ENCODE measurements around the gene NTM.

Gene NTM

GRCh38 chr11:131889760-131890581, 519.6 kb downstream of the NTM start:
- H3K4me1 ChIP-seq (ENCODE audit: insufficient read depth, low read length, severe bottlenecking) = no peaks in the 10 kb centered on the region
- no peaks in the 10 kb centered on the region for H3K36me3 ChIP-seq (ENCODE audit: insufficient read depth, low read length)
- TF ChIP-seq EZH2 (IDR thresholded peaks at IDR 0.05; ENCODE audit: borderline replicate concordance, low read length) = no peak
- TF ChIP-seq, protein P1, sequence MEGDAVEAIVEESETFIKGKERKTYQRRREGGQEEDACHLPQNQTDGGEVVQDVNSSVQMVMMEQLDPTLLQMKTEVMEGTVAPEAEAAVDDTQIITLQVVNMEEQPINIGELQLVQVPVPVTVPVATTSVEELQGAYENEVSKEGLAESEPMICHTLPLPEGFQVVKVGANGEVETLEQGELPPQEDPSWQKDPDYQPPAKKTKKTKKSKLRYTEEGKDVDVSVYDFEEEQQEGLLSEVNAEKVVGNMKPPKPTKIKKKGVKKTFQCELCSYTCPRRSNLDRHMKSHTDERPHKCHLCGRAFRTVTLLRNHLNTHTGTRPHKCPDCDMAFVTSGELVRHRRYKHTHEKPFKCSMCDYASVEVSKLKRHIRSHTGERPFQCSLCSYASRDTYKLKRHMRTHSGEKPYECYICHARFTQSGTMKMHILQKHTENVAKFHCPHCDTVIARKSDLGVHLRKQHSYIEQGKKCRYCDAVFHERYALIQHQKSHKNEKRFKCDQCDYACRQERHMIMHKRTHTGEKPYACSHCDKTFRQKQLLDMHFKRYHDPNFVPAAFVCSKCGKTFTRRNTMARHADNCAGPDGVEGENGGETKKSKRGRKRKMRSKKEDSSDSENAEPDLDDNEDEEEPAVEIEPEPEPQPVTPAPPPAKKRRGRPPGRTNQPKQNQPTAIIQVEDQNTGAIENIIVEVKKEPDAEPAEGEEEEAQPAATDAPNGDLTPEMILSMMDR (IDR thresholded peaks at IDR 0.05; ENCODE audit: low read length) = no peak
- no peak overlapping the region for H3K27ac ChIP-seq (ENCODE audit: low read depth, low read length, poor library complexity, severe bottlenecking)
- no peaks in the 10 kb centered on the region for H3F3A ChIP-seq (ENCODE audit: insufficient read depth, low read length)
- no peaks in the 10 kb centered on the region for H4K20me1 ChIP-seq (ENCODE audit: insufficient read depth, low read length)
- no peaks in the 10 kb centered on the region for H3K9me2 ChIP-seq (ENCODE audit: low read depth, low read length)
- H3K9ac ChIP-seq (ENCODE audit: low read length) = no peak overlapping the region
- no peak overlapping the region for H3K4me2 ChIP-seq (ENCODE audit: low read length)
- no peaks in the 10 kb centered on the region for H3K27me3 ChIP-seq (ENCODE audit: insufficient read depth, low read length)
- no peaks in the 10 kb centered on the region for H3K79me2 ChIP-seq (ENCODE audit: insufficient read depth, low read length)
- H3K4me3 ChIP-seq (ENCODE audit: low read depth, low read length, poor library complexity, severe bottlenecking) = no peak overlapping the region
- H3K9me3 ChIP-seq (ENCODE audit: low read length) = no peaks in the 10 kb centered on the region
- no peak overlapping the region for H2AFZ ChIP-seq (ENCODE audit: low read length)

- Histone ChIP-seq H3K36me3 (ENCODE audit: insufficient read depth, low read length) (no peaks in the 10 kb centered on the region), H3F3A (ENCODE audit: insufficient read depth, low read length) (no peaks in the 10 kb centered on the region), H3K4me3 (ENCODE audit: low read depth, low read length, poor library complexity, severe bottlenecking) (no peak overlapping the region), H3K79me2 (ENCODE audit: insufficient read depth, low read length) (no peaks in the 10 kb centered on the region), H3K9me3 (ENCODE audit: low read length) (no peaks in the 10 kb centered on the region), H2AFZ (ENCODE audit: low read length) (no peak overlapping the region), H3K9ac (ENCODE audit: low read length) (no peak overlapping the region), H3K4me2 (ENCODE audit: low read length) (no peak overlapping the region), H3K4me1 (ENCODE audit: insufficient read depth, low read length, severe bottlenecking) (no peaks in the 10 kb centered on the region), H3K9me2 (ENCODE audit: low read depth, low read length) (no peaks in the 10 kb centered on the region), H3K27me3 (ENCODE audit: insufficient read depth, low read length) (no peaks in the 10 kb centered on the region), H4K20me1 (ENCODE audit: insufficient read depth, low read length) (no peaks in the 10 kb centered on the region), H3K27ac (ENCODE audit: low read depth, low read length, poor library complexity, severe bottlenecking) (no peak overlapping the region)
- no peak for TF ChIP-seq EZH2 (IDR thresholded peaks at IDR 0.05; ENCODE audit: borderline replicate concordance, low read length)
- TF ChIP-seq, protein P1 (IDR thresholded peaks at IDR 0.05; ENCODE audit: low read length) = no peak
These were observed 522.9 kb downstream of the NTM start for GRCh38 chr11:131893103-131893890.

- H3K9ac ChIP-seq (ENCODE audit: low read length) = no peak overlapping the region
- no peaks in the 10 kb centered on the region for H3K9me2 ChIP-seq (ENCODE audit: low read depth, low read length)
- no peaks in the 10 kb centered on the region for H3K36me3 ChIP-seq (ENCODE audit: insufficient read depth, low read length)
- no peak for TF ChIP-seq EZH2 (IDR thresholded peaks at IDR 0.05; ENCODE audit: borderline replicate concordance, low read length)
- TF ChIP-seq, protein P1 (IDR thresholded peaks at IDR 0.05; ENCODE audit: low read length) = no peak
- H3K27me3 ChIP-seq (ENCODE audit: insufficient read depth, low read length) = no peaks in the 10 kb centered on the region
- no peak overlapping the region for H2AFZ ChIP-seq (ENCODE audit: low read length)
- no peak overlapping the region for H3K4me3 ChIP-seq (ENCODE audit: low read depth, low read length, poor library complexity, severe bottlenecking)
- H3F3A ChIP-seq (ENCODE audit: insufficient read depth, low read length) = no peaks in the 10 kb centered on the region
- no peaks in the 10 kb centered on the region for H4K20me1 ChIP-seq (ENCODE audit: insufficient read depth, low read length)
- H3K4me2 ChIP-seq (ENCODE audit: low read length) = no peak overlapping the region
- no peaks in the 10 kb centered on the region for H3K4me1 ChIP-seq (ENCODE audit: insufficient read depth, low read length, severe bottlenecking)
- H3K9me3 ChIP-seq (ENCODE audit: low read length) = no peaks in the 10 kb centered on the region
- H3K27ac ChIP-seq (ENCODE audit: low read depth, low read length, poor library complexity, severe bottlenecking) = no peak overlapping the region
- H3K79me2 ChIP-seq (ENCODE audit: insufficient read depth, low read length) = no peaks in the 10 kb centered on the region
These were observed 523.6 kb downstream of the NTM start for GRCh38 chr11:131893988-131894387.

Measured in OCI-LY1 (cell line).